SK-N-SH (cell line): Measurements from ENCODE around the gene CKAP2L. TPM values are rescaled to one million over a fixed set of nuclear protein-coding genes. Genes with fewer than 3 reads are reported as not detected.

Experiments
- CTCF ChIA-PET: fragments of 300-600, 350-600 bp; formaldehyde crosslinking; extraction: SDS; loops from one replicate; lab custom pipeline; 2021; lab: Yijun Ruan, JAX
- POLR2A ChIA-PET: fragments of 350-600 bp; sonication (Branson Sonifier 250); formaldehyde crosslinking; extraction: SDS; loops from one replicate; lab custom pipeline; 2020; ENCODE audit warnings: antibody characterized with exemption, inconsistent platforms; lab: Yijun Ruan, JAX
- DNase-seq: peaks from one replicate; pipeline ENCODE4 v3.0.0; 2012
- H2AFZ ChIP-seq: fragments of 200-600 bp; sonication (generic); 2 replicates; pipeline ENCODE4 v1.8.1; 2016; ENCODE audit warnings: antibody characterized with exemption, mild to moderate bottlenecking, low read depth
- H3F3A ChIP-seq: fragments of 200-600 bp; sonication (generic); replicated peaks from 2 replicates; pipeline ENCODE3; 2016; ENCODE audit warnings: antibody characterized with exemption, mild to moderate bottlenecking; ENCODE audit not compliant: insufficient read depth
- H3K27ac ChIP-seq, 2 experiments: fragments of 200-500 bp in 1 of 2; fragments of 200-600 bp in 1 of 2; sonication (Bioruptor generic) in 1 of 2; sonication (generic), shearing (Covaris generic) in 1 of 2; 2 replicates each; pipeline versions ENCODE4 v1.5.1 to v1.6.1; 2014 to 2016; ENCODE audit warnings: low read depth in 2 of 2, inconsistent platforms in 1 of 2, low read length in 1 of 2, mild to moderate bottlenecking in 1 of 2, mixed read lengths in 1 of 2
- H3K27me3 ChIP-seq: fragments of 200-600 bp; sonication (generic), shearing (Covaris generic); 2 replicates; pipeline ENCODE4 v1.6.1; 2016; ENCODE audit warnings: mixed run types; ENCODE audit not compliant: insufficient read depth
- H3K36me3 ChIP-seq, 2 experiments: fragments of 200-500 bp in 1 of 2; fragments of 200-600 bp in 1 of 2; sonication (Bioruptor generic) in 1 of 2; sonication (generic) in 1 of 2; replicated peaks in 1 of 2; 2 replicates each; pipeline versions ENCODE3 to v1.5.1; 2014 to 2016; ENCODE audit warnings: low read length in 1 of 2, mild to moderate bottlenecking in 1 of 2; ENCODE audit not compliant: insufficient read depth in 2 of 2, control insufficient read depth in 1 of 2
- H3K4me1 ChIP-seq, 2 experiments: fragments of 200-500 bp in 1 of 2; fragments of 200-600 bp in 1 of 2; sonication (Bioruptor generic) in 1 of 2; sonication (generic), shearing (Covaris generic) in 1 of 2; 2 replicates each; pipeline versions ENCODE4 v1.5.1 to v1.6.1; 2014 to 2016; ENCODE audit warnings: low read depth in 1 of 2, low read length in 1 of 2, mixed run types in 1 of 2; ENCODE audit not compliant: insufficient read depth in 2 of 2, control insufficient read depth in 1 of 2
- H3K4me2 ChIP-seq: fragments of 200-600 bp; sonication (generic), shearing (Covaris generic); 2 replicates; pipeline ENCODE4 v1.6.1; 2017; ENCODE audit warnings: mixed run types
- H3K4me3 ChIP-seq, 2 experiments: fragments of 200-500 bp in 1 of 2; fragments of 200-600 bp in 1 of 2; sonication (Bioruptor generic) in 1 of 2; sonication (generic), shearing (Covaris generic) in 1 of 2; 2 replicates each; pipeline versions ENCODE4 v1.5.1 to v1.8.1; 2014 to 2016; ENCODE audit warnings: low read depth in 2 of 2, inconsistent platforms in 1 of 2, low read length in 1 of 2, mild to moderate bottlenecking in 1 of 2, mixed read lengths in 1 of 2, moderate library complexity in 1 of 2
- H3K79me2 ChIP-seq: fragments of 200-600 bp; sonication (generic); 2 replicates; pipeline ENCODE4 v1.8.1; 2017; ENCODE audit warnings: mild to moderate bottlenecking; ENCODE audit not compliant: insufficient read depth
- H3K9ac ChIP-seq: fragments of 200-600 bp; sonication (generic); 2 replicates; pipeline ENCODE4 v1.6.1; 2017; ENCODE audit warnings: mixed run types
- H3K9me2 ChIP-seq: fragments of 200-600 bp; sonication (generic); 2 replicates; pipeline ENCODE4 v1.6.1; 2017; ENCODE audit warnings: mixed run types
- H3K9me3 ChIP-seq: fragments of 200-600 bp; sonication (generic); 2 replicates; pipeline ENCODE4 v1.6.1; 2017; ENCODE audit warnings: mixed run types, mild to moderate bottlenecking, moderate library complexity
- H4K20me1 ChIP-seq: fragments of 200-600 bp; sonication (generic); 2 replicates; pipeline ENCODE4 v1.6.1; 2017; ENCODE audit warnings: mild to moderate bottlenecking, mixed run types; ENCODE audit not compliant: insufficient read depth
- FOSL2 ChIP-seq: IDR thresholded peaks from 2 replicates; pipeline ENCODE4 v1.4.0; 2012; ENCODE audit warnings: low read depth, mild to moderate bottlenecking, moderate library complexity, borderline replicate concordance
- FOXJ3 ChIP-seq: sonication (generic); formaldehyde crosslinking; IDR thresholded peaks from 2 replicates; pipeline ENCODE4 v1.5.1; 2020; ENCODE audit warnings: mild to moderate bottlenecking, missing genetic modification reagents
- GATA2 ChIP-seq: sonication (generic); formaldehyde crosslinking; IDR thresholded peaks from 2 replicates; pipeline ENCODE4 v1.5.0; 2020; ENCODE audit warnings: mild to moderate bottlenecking, missing genetic modification reagents
- IRF3 ChIP-seq: fragments of 150-350 bp; IDR thresholded peaks from 2 replicates; pipeline ENCODE4 v1.6.1; 2016; ENCODE audit warnings: mild to moderate bottlenecking, low read depth, low read length
- MEF2A ChIP-seq: IDR thresholded peaks from 2 replicates; pipeline ENCODE4 v1.4.0; 2012; ENCODE audit warnings: low read depth, borderline replicate concordance
- POLR2AphosphoS5 ChIP-seq: IDR thresholded peaks from 2 replicates; pipeline ENCODE4 v1.6.1; 2012; ENCODE audit warnings: low read depth, low read length
- RFX5 ChIP-seq: IDR thresholded peaks from 2 replicates; pipeline ENCODE4 v1.6.1; 2012; ENCODE audit warnings: mild to moderate bottlenecking, improper control_type of control experiment, low read length
- RXRA ChIP-seq: IDR thresholded peaks from 2 replicates; pipeline ENCODE4 v1.4.0; 2012; ENCODE audit warnings: low read depth, mild to moderate bottlenecking, borderline replicate concordance
- SIN3A ChIP-seq: IDR thresholded peaks from 2 replicates; pipeline ENCODE4 v1.6.1; 2012; ENCODE audit warnings: low read depth, mild to moderate bottlenecking, low read length, moderate library complexity, borderline replicate concordance
- SMC3 ChIP-seq: IDR thresholded peaks from 2 replicates; pipeline ENCODE4 v1.6.1; 2012; ENCODE audit warnings: low read depth, low read length, improper control_type of control experiment
- TAF1 ChIP-seq: IDR thresholded peaks from 2 replicates; pipeline ENCODE4 v1.6.1; 2012; ENCODE audit warnings: low read depth, mild to moderate bottlenecking, low read length, moderate library complexity, borderline replicate concordance
- TCF12 ChIP-seq: IDR thresholded peaks from 2 replicates; pipeline ENCODE4 v1.4.0; 2012
- USF2 ChIP-seq: fragments of 150-350 bp; IDR thresholded peaks from 2 replicates; pipeline ENCODE4 v1.6.1; 2017; ENCODE audit warnings: antibody characterized with exemption, low read length, low read depth, borderline replicate concordance
- ZBTB33 ChIP-seq: IDR thresholded peaks from 2 replicates; pipeline ENCODE4 v1.4.0; 2012; ENCODE audit warnings: low read depth, borderline replicate concordance
- WGBS: methylation state at CpG from one replicate; pipeline ENCODE4 v1.1.6; 2017; ENCODE audit warnings: low lambda C conversion rate; 5-methylcytosine and 5-hydroxymethylcytosine counted together
- polyA plus RNA-seq, 3 experiments: library from polyadenylated mRNA; depleted of rRNA; stranded (reverse); fragments of >200 nt; gene quantifications; 2 replicates each; pipeline ENCODE4 v1.2.3, GENCODE V29; 2012

CKAP2L gene
- polyA plus RNA-seq, 1 of the 3 experiments (the other 2 are of a cell fraction), result 2.9 TPM

GRCh38 chr2:112760149-112760548 is 4.3 kb downstream of the CKAP2L start (continued):
- TF ChIP-seq ZBTB33, result no peak

GRCh38 chr2:112758711-112759110 is 5.7 kb downstream of the CKAP2L start:
- no peak overlapping the region for H3K4me2 ChIP-seq
- no peaks in the 10 kb centered on the region for H4K20me1 ChIP-seq
- peaks cover 36 to 57% of the 10 kb centered on the region in 2 experiments for H3K36me3 ChIP-seq
- H2AFZ ChIP-seq, result no peak overlapping the region; the same call in 1 of the 2 replicates
- POLR2A ChIA-PET, result no interaction called here
- H3K79me2 ChIP-seq, result peaks cover 67% of the 10 kb centered on the region
- H3K4me3 ChIP-seq, result no peak overlapping the region
- no peak overlapping the region for H3K27ac ChIP-seq
- no peak for TF ChIP-seq USF2
- TF ChIP-seq, all 33 proteins: peak for 0
- no peaks in the 10 kb centered on the region for H3K9me3 ChIP-seq
- H3K9me2 ChIP-seq, result no peaks in the 10 kb centered on the region
- peaks cover 6 to 7% of the 10 kb centered on the region in 2 experiments; a peak in 3 of 4 replicates for H3K4me1 ChIP-seq
- H3K27me3 ChIP-seq, result no peaks in the 10 kb centered on the region
- H3K9ac ChIP-seq, result no peak overlapping the region
- DNase-seq, result no peak
- CTCF ChIA-PET, result interaction anchor here (6.9 kb wide), 1 partner anchor 9 kb away, joined by 40 read pairs; no protein-coding TSS in a partner anchor
- H3F3A ChIP-seq, result no peaks in the 10 kb centered on the region
- WGBS, result 87% methylated on average over 2 of the region's 2 CpGs

GRCh38 chr2:112757265-112757664 is 7.1 kb downstream of the CKAP2L start:
- POLR2A ChIA-PET, result no interaction called here
- H3K27ac ChIP-seq, result no peak overlapping the region
- CTCF ChIA-PET, result no interaction called here

More at GRCh38 chr2:112757265-112757664, 7.1 kb downstream of the CKAP2L start:
- H3K9me3 ChIP-seq, result no peaks in the 10 kb centered on the region
- peaks cover 36 to 58% of the 10 kb centered on the region in 2 experiments for H3K36me3 ChIP-seq
- peaks cover 7% of the 10 kb centered on the region for H3F3A ChIP-seq
- H3K4me2 ChIP-seq, result no peak overlapping the region
- H3K9ac ChIP-seq, result no peak overlapping the region
- DNase-seq, result no peak
- peaks cover 63% of the 10 kb centered on the region; the same call in 1 of the 2 replicates for H3K79me2 ChIP-seq
- no peaks in the 10 kb centered on the region for H3K27me3 ChIP-seq
- H2AFZ ChIP-seq, result no peak overlapping the region; the same call in 1 of the 2 replicates
- 97% methylated on average over 3 of the region's 3 CpGs for whole genome bisulfite sequencing
- TF ChIP-seq RFX5 (no peak), TAF1 (no peak), SIN3A (no peak), SMC3 (no peak), IRF3 (no peak), TCF12 (no peak), FOXJ3 (CRISPR knock-in tag) (no peak), POLR2AphosphoS5 (no peak), GATA2 (CRISPR knock-in tag) (no peak), FOSL2 (no peak), MEF2A (no peak), USF2 (no peak), RXRA (no peak)
- TF ChIP-seq, all 33 proteins: peak for 0
- Histone ChIP-seq H4K20me1 (no peaks in the 10 kb centered on the region), H3K4me3 (no peak overlapping the region), H3K9me2 (no peaks in the 10 kb centered on the region), H3K4me1 (peaks cover 0 to 3% of the 10 kb centered on the region in 2 experiments; a peak in 1 of 4 replicates)
